Measurements from ENCODE around the gene TUBA4B.
A peak's percentile ranks its signal among the peaks of the same experiment; 100 is the strongest.

TUBA4B gene

GRCh38 chr2:219216535-219216915 lies 36.5 kb upstream of the TUBA4B start:
- no peak for TF ChIP-seq EP300 (IDR thresholded peaks at IDR 0.05; ENCODE audit: borderline replicate concordance)

GRCh38 chr2:219218217-219218731 lies 34.8 kb upstream of the TUBA4B start:
- peak; percentile 85 for TF ChIP-seq REST (IDR thresholded peaks at IDR 0.05; ENCODE audit: low read depth)
- TF ChIP-seq YY1 (IDR thresholded peaks at IDR 0.05; ENCODE audit: low read depth): no peak

GRCh38 chr2:219218732-219219701 lies 34.0 kb upstream of the TUBA4B start, which contains the start of gene ABCB6:
Gene ABCB6, minus strand, starts transcription at chr2:219218958. Its CDS starts 285 bp downstream, at chr2:219218673.
- TF ChIP-seq FOXM1 (IDR thresholded peaks at IDR 0.05; ENCODE audit: borderline replicate concordance, low read depth) (0 out of 2 replicates have a peak, but pooled peaks have one; percentile 22), TEAD4 (IDR thresholded peaks at IDR 0.05) (no peak), REST (IDR thresholded peaks at IDR 0.05; ENCODE audit: low read depth) (no peak), TAF1 (IDR thresholded peaks at IDR 0.05; ENCODE audit: low read depth) (peak; percentile 84), NFIC (IDR thresholded peaks at IDR 0.05) (no peak), ZBTB7A (IDR thresholded peaks at IDR 0.05; ENCODE audit: low read depth) (peak; percentile 87), YY1 (IDR thresholded peaks at IDR 0.05; ENCODE audit: low read depth) (no peak), EGR1 (IDR thresholded peaks at IDR 0.05) (no peak; the same call in 1 of the 2 replicates), CREB1 (IDR thresholded peaks at IDR 0.05; ENCODE audit: low read depth) (no peak), TCF12 (IDR thresholded peaks at IDR 0.05; ENCODE audit: low read depth) (peak; percentile 37; the same call in 1 of the 2 replicates), EP300 (IDR thresholded peaks at IDR 0.05; ENCODE audit: borderline replicate concordance) (no peak; the same call in 1 of the 2 replicates), MAX (IDR thresholded peaks at IDR 0.05) (peak; percentile 99), USF1 (IDR thresholded peaks at IDR 0.05) (peak; percentile 99), CEBPB (IDR thresholded peaks at IDR 0.05) (no peak), RAD21 (IDR thresholded peaks at IDR 0.05; ENCODE audit: low read depth) (no peak)

GRCh38 chr2:219219784-219220532 lies 33.1 kb upstream of the TUBA4B start:
- TF ChIP-seq TEAD4 (IDR thresholded peaks at IDR 0.05) (no peak), YY1 (IDR thresholded peaks at IDR 0.05; ENCODE audit: low read depth) (no peak)

GRCh38 chr2:219220652-219221402 lies 32.2 kb upstream of the TUBA4B start:
- no peak for TF ChIP-seq EP300 (IDR thresholded peaks at IDR 0.05; ENCODE audit: borderline replicate concordance)
- no peak for TF ChIP-seq NFIC (IDR thresholded peaks at IDR 0.05)
- TF ChIP-seq REST (IDR thresholded peaks at IDR 0.05; ENCODE audit: low read depth): no peak

Data from Ishikawa (cell line).